ENCODE data around the gene PARD6A.
A peak's percentile ranks its signal among the peaks of the same experiment; 100 is the strongest.

PARD6A gene

DNA sequence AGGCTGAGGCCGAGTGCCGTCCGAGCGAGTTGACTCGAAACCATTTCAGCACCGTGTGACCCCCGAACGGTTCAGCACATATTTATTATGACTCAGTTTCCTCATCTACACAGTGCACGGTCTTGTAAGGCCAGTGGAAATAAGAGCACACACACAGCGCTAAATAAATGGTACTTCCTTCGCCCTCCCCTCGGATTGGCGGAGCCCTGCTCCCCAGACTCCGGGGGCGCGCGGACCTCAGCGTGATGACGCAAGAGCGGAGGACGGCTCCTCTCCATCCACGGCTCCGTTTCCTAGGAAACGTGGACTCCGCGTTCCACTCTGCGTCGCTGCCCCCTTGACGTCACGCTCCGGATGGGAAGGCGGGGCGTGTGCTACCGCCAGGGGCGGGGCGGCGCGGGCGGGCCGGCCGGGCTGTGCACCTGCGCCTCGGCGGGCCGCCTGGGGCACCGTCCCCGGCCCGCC, at the start of gene PARD6A:
PARD6A (plus strand) TSS at position 397 of the 465 bp plus-strand sequence. CDS start 79 bp downstream, outside the sequence.
- DNase-seq, result peak; percentile 85 to 90

DNA sequence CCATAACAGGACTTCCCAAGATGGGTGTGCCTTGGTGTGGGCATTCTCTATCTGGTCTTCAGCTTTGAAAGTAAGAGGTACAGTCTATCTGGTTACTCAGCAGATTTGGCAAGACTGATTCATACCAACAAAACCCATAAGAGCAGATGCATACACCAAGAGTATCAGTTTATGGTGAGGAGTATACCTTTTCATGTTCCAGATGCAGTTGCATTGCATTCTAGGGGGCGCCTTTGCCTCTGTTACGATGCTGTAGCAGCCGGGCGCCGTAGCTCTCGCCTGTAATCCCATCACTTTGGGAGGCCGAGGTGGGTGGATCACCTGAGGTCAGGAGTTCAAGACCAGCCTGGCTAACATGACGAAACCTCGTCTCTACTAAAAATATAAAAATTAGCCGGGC, 47.0 kb upstream of the PARD6A start:
- DNase-seq, result no peak

GRCh38 chr16:67628216-67628615, 32.5 kb upstream of the PARD6A start:
- DNase-seq, result no peak

DNA sequence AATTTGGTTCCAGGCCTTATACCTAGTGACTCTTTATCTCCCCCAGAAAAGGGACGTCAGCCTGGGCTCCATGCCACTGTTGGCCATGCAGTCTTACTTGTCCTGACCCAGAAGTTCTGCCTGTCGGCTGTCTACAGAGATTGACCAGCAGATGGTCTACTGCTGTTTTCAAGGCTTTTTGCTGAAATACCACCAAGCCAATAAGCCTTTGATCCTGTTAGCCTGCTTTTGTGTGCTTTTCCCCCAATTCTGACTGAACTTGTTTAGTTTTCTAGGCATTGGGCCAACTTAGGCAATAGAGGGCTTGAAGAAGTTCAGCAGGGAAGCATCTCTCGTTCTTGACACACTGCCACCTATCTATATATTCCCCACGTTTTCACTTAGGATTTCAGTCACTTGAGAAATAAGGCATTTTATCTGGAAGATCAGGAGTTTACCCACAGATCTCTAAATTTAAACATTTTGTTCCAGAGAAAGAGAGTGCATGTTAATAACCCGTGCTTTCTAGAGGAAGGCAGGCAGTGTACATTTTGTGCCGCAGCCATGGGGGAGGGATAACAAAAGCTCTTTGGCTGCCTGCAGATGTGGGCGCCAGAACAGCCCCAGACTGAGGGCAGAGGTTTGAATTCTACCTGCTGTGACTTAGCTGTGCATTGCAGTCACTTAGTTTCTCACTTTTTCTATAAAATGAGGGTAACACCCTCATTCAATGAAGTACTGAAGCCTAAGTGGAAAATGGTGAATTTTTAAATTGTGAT, 28.2 kb upstream of the PARD6A start:
- no peak for DNase-seq

DNA sequence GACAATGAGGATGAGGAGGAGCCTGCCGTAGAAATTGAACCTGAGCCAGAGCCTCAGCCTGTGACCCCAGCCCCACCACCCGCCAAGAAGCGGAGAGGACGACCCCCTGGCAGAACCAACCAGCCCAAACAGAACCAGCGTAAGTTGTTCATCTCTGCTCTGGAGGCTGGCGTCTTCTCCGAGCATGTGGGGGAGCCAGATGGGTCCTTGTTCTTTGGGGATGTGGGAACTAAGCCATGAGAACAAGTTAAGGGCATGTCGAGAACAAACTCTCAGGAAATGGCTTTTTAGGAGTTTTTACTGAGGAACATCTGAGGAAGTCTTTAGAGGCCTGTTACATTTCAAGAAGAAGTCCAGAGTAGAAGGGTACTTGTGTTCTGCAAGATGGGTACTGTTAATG, 24.0 kb upstream of the PARD6A start:
- no peak for DNase-seq

- DNase-seq, result no peak
Observed at GRCh38 chr16:67637625-67638024, 23.1 kb upstream of the PARD6A start.

DNA sequence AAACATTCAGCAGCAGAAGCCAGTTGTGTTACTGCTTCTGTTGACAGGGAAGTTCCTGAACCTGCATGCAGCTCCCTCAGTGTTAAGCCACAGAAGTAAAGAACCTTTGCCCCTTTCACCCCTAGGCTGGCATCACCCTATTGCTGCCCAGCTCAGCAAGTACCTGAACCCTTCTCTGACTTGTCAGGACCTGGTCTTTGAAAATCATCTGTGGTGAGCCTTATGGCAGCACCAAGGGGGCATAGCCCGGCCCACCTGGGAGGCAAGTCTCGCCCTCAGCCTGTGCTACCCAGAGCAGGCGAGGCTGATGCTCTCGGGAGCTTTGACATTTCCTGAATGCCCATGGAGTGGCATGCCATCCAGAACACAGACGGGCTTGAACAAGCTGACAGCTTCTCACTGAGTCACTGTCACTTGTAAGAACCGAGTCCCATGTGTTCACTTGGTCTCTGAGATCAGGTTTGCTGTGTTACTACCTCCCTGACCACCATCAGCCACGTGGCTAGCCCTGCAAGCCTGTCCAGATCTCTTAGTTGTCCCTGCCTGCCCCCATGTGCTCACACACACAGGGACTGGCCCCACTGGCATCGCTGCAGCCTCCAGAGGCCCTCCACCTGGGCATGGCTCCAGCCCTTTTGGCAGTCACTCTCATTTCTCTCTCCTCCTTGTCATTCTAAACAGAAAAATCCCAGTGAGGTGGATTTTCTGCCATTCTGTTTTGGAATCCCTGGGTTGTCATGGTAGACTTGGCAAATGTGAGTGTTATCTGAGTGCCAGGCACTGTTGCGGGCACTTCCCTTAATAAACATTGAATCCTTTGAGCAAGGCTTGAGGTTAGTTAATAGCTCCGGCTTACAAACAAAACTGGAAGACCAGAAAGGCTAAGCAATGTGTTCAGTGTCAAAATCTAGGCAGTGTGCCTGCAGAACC, 18.7 kb upstream of the PARD6A start:
- DNase-seq, result no peak

- no peak for DNase-seq
Observed at GRCh38 chr16:67644038-67644437, 16.7 kb upstream of the PARD6A start.

GRCh38 chr16:67645397-67646121, 15.2 kb upstream of the PARD6A start:
- DNase-seq, result no peak

DNA sequence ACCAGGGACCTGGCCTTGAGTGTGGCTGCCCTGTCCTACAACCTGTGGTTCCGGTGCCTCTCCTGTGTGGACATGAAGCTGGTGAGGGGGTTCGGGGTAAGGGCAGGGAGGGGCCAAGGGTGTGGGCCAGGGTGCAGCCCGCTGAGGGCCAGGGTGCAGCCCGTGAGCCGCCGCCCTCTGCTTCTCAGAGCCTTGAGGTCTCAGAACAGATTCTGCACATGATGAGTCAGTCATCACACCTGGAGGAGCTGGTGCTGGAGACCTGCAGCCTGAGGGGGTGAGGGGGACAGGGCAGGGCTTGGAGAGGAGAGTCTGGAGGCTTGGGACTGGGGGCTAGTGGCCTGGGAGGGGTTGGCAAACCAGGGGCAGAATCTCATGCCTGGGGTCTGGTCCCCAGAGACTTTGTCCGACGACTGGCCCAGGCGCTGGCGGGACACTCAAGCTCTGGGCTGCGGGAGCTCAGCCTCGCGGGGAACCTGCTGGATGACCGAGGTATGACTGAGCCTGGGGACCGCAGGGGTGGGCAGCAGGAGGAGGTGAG, 13.6 kb upstream of the PARD6A start:
- DNase-seq, result no peak

DNA sequence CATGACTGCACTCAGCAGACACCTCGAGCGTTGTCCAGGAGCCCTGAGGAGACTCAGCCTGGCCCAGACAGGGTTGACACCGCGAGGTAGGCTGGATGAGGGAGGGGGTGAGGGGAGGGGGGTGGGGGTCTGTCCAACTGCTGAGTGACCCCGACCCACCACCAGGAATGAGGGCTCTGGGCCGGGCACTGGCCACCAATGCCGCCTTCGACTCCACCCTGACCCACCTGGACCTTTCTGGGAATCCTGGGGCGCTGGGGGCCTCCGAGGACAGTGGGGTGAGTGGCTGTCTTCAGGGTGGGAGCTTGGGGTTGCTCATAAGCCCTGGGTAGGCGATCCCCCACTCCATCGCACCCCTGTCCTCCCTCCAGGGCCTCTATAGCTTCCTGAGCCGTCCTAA, 13.1 kb upstream of the PARD6A start:
- DNase-seq, result no peak

GRCh38 chr16:67648088-67648763, 12.5 kb upstream of the PARD6A start:
- no peak for DNase-seq

GRCh38 chr16:67648764-67649407, 11.9 kb upstream of the PARD6A start:
- no peak for DNase-seq

DNA sequence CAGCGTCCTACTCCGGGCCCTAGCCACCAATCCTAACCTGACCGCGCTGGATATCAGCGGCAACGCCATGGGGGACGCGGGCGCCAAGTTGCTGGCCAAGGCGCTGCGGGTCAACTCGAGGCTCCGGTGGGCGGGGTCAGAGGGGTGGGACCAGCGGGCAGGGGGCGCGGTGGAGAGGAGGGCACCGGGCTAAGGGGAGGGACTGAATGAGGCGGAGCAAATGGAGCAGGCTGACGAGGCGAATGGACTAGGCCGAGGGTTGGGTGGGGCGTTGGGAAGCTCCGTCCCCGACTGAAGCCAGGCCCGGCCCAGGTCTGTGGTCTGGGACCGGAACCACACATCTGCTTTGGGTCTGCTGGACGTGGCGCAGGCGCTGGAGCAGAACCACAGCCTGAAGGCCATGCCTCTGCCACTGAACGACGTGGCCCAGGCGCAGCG, 11.2 kb upstream of the PARD6A start:
- DNase-seq, result no peak

- DNase-seq, result no peak
Observed at GRCh38 chr16:67650023-67650422, 10.7 kb upstream of the PARD6A start.

- DNase-seq, result no peak
Observed at GRCh38 chr16:67651039-67651438, 9.7 kb upstream of the PARD6A start.

DNA sequence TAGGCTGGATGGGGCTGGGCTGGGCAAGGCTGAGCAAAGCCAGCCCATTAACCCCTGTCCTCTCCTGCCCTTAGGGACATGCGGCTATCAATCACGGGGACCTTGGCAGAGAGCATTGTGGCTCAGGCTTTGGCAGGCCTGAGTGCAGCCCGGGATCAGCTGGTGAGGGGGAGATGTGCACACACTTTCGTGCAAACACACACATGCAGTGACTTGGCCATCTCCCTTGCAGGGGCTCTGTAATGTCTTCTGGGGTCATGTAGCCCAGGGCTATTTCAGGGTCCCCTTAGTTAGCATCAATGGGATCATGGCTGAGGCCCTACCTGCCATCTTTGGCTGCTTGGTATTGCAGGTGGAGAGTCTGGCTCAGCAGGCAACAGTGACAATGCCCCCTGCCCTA, 8.9 kb upstream of the PARD6A start:
- DNase-seq, result no peak

DNA sequence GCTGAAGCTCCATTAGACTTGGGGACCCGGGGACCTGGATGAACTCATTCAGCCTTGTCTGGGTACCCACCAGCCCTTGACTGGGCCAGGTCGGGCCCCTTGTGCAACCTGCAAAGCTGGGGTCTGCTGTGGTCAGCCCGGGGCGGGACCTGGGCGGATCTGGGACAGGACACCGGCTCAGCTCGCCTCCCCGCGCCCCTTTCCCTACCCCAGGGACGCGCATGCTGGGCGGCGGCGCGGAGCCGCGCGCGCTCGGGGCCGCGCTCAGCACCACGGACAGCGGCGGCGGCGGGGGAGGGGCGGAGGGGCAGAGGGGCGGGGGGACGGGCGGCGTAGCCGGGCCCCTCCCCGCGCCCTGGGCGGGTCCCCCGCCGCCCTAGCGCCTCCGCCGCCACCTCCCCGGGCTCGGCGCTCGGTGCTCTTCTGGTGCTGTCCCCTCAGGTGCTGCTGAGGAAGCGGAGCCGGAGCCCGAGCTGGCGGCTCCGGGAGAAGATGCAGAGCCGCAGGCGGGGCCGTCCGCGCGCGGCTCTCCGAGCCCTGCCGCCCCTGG, 8.1 kb upstream of the PARD6A start:
- no peak for DNase-seq

DNA sequence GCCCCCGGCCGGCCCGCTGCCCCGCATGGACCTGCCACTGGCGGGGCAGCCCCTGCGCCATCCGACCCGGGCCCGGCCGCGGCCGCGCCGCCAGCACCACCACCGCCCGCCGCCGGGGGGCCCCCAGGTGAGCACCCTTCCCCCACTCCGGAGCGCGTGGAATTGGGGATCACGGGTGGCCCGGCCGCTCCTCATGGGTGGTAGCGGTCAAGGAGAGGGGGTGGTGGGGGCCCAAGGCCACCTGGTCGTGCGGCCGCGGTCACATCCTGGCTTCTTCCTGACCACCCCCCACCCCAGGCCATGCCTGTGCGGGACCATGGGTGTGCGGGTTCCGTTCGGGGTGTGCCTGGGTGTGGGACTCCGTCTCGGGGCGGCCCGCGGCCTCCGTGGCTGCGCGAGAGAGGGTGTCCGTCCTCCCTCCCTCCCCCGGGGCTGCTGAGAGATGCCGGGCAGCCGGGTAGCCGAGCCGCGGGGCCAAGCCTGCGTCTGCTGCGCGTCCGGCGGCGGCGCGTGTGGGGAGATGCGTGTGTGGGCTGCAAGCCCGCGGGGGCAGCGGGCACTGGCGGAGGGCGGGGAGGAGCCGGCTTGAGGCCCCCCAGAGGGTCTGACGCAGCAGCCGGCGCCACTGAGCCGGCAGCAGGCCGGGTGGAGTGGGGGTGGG, 7.5 kb upstream of the PARD6A start:
- DNase-seq, result no peak

GRCh38 chr16:67653789-67654402, 6.9 kb upstream of the PARD6A start:
- DNase-seq, result no peak
